ENCODE data around the gene CDC42BPA.

Gene CDC42BPA

GRCh38 chr1:227197064-227197463, 121.2 kb downstream of the CDC42BPA start:
- Histone ChIP-seq H3K4me1 (ENCODE audit: control insufficient read depth, insufficient read depth, low read length, poor library complexity, severe bottlenecking) (no peaks in the 10 kb centered on the region), H3K4me3 (ENCODE audit: extremely low read depth, insufficient read depth, low read length, poor library complexity, severe bottlenecking) (no peak overlapping the region), H3K36me3 (ENCODE audit: control insufficient read depth, insufficient read depth, low read length) (peaks cover 9% of the 10 kb centered on the region), H3K27ac (ENCODE audit: low read depth, low read length, severe bottlenecking) (no peak overlapping the region), H3K9me3 (ENCODE audit: control insufficient read depth, low read length) (no peaks in the 10 kb centered on the region)
- WGBS, 2 experiments (ENCODE audit: insufficient coverage in 2 of 2): no CpG with 5 or more reads among the region's 2 CpGs

DNA sequence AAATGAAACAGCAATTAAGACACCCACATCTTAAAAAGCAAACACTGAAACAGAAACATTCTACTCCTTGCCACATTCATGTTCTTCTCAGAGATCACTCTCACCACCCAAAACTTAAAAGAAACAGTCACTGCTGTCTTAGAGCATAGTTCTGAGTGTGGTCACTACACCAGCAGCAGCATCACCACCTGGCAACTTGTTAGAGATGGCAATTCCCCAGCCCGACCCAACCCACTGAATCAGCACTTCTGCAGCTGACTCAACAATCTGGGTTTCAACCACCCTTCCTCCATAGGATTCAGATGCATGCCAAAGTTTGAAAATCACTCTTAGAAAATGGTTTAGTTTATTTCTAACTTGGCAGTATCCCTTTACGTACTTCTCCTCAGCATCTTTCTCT, 126.1 kb downstream of the CDC42BPA start:
- H3K27ac ChIP-seq (ENCODE audit: low read depth, low read length, severe bottlenecking): no peak overlapping the region
- H3K9me3 ChIP-seq (ENCODE audit: control insufficient read depth, low read length): no peaks in the 10 kb centered on the region
- no peak overlapping the region for H3K4me3 ChIP-seq (ENCODE audit: extremely low read depth, insufficient read depth, low read length, poor library complexity, severe bottlenecking)
- WGBS, 2 experiments (ENCODE audit: insufficient coverage in 2 of 2): 75 to 89% methylated on average over 1 to 2 of the region's 2 CpGs
- H3K4me1 ChIP-seq (ENCODE audit: control insufficient read depth, insufficient read depth, low read length, poor library complexity, severe bottlenecking): no peaks in the 10 kb centered on the region
- H3K36me3 ChIP-seq (ENCODE audit: control insufficient read depth, insufficient read depth, low read length): peaks cover 10% of the 10 kb centered on the region

DNA sequence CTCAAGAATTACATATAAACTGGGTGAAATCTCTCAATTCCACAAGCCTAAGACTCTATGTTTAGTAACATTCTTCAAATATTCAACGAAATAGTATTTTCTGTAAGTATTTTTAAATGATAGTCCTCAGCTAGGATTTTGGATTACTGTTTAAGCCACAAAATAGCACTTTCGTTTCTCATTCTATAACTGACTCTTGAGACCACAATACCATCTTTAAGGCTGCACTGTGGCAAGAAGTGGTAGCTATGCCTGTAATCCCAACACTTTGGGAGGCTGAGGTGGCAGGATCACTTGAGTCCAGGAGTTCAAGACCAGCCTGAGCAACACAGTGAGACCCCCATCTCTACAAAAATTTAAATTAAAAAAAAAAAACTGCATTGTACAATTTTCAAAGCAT, 126.7 kb downstream of the CDC42BPA start:
- 83 to 100% methylated on average over 1 of the region's 2 CpGs for WGBS, 2 experiments (ENCODE audit: insufficient coverage in 2 of 2)
- peaks cover 10% of the 10 kb centered on the region for H3K36me3 ChIP-seq (ENCODE audit: control insufficient read depth, insufficient read depth, low read length)
- H3K9me3 ChIP-seq (ENCODE audit: control insufficient read depth, low read length): no peaks in the 10 kb centered on the region
- H3K4me1 ChIP-seq (ENCODE audit: control insufficient read depth, insufficient read depth, low read length, poor library complexity, severe bottlenecking): no peaks in the 10 kb centered on the region
- H3K4me3 ChIP-seq (ENCODE audit: extremely low read depth, insufficient read depth, low read length, poor library complexity, severe bottlenecking): no peak overlapping the region
- no peak overlapping the region for H3K27ac ChIP-seq (ENCODE audit: low read depth, low read length, severe bottlenecking)

DNA sequence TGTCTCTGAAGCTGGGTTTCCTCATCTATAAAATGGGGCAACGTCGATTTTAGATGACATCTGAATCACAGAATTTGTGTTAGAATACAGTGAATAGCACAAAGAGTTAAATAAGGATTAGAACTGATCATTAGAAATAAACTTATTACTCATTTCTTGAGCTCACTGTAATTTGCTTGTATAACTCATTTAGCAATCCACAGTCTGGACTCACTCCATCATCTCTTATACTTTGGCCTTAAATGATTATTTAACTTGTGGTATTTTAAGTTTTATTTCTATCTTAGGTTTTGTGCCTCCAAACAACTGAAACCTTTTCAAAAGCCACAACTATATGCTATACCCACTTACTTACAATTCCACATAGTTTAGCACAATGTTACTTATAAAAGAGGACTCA, 128.0 kb downstream of the CDC42BPA start:
- Histone ChIP-seq H3K36me3 (ENCODE audit: control insufficient read depth, insufficient read depth, low read length) (peaks cover 10% of the 10 kb centered on the region), H3K4me3 (ENCODE audit: extremely low read depth, insufficient read depth, low read length, poor library complexity, severe bottlenecking) (no peak overlapping the region), H3K9me3 (ENCODE audit: control insufficient read depth, low read length) (no peaks in the 10 kb centered on the region), H3K27ac (ENCODE audit: low read depth, low read length, severe bottlenecking) (no peak overlapping the region), H3K4me1 (ENCODE audit: control insufficient read depth, insufficient read depth, low read length, poor library complexity, severe bottlenecking) (no peaks in the 10 kb centered on the region)
- no CpG with 5 or more reads among the region's 2 CpGs for WGBS, 2 experiments (ENCODE audit: insufficient coverage in 2 of 2)

GRCh38 chr1:227185291-227185690, 133.0 kb downstream of the CDC42BPA start:
- H3K4me3 ChIP-seq (ENCODE audit: extremely low read depth, insufficient read depth, low read length, poor library complexity, severe bottlenecking): no peak overlapping the region
- no peak overlapping the region for H3K27ac ChIP-seq (ENCODE audit: low read depth, low read length, severe bottlenecking)
- H3K9me3 ChIP-seq (ENCODE audit: control insufficient read depth, low read length): no peaks in the 10 kb centered on the region
- 80 to 87% methylated on average over 3 to 6 of the region's 9 CpGs for WGBS, 2 experiments (ENCODE audit: insufficient coverage in 2 of 2)
- H3K4me1 ChIP-seq (ENCODE audit: control insufficient read depth, insufficient read depth, low read length, poor library complexity, severe bottlenecking): no peaks in the 10 kb centered on the region
- H3K36me3 ChIP-seq (ENCODE audit: control insufficient read depth, insufficient read depth, low read length): no peaks in the 10 kb centered on the region

GRCh38 chr1:227182012-227182411, 136.3 kb downstream of the CDC42BPA start:
- no peak overlapping the region for H3K4me3 ChIP-seq (ENCODE audit: extremely low read depth, insufficient read depth, low read length, poor library complexity, severe bottlenecking)
- H3K4me1 ChIP-seq (ENCODE audit: control insufficient read depth, insufficient read depth, low read length, poor library complexity, severe bottlenecking): no peaks in the 10 kb centered on the region
- peaks cover 5% of the 10 kb centered on the region for H3K36me3 ChIP-seq (ENCODE audit: control insufficient read depth, insufficient read depth, low read length)
- H3K9me3 ChIP-seq (ENCODE audit: control insufficient read depth, low read length): no peaks in the 10 kb centered on the region
- no peak overlapping the region for H3K27ac ChIP-seq (ENCODE audit: low read depth, low read length, severe bottlenecking)
- 89 to 91% methylated on average over 2 of the region's 3 CpGs for whole genome bisulfite sequencing, 2 experiments (ENCODE audit: insufficient coverage in 2 of 2)

DNA sequence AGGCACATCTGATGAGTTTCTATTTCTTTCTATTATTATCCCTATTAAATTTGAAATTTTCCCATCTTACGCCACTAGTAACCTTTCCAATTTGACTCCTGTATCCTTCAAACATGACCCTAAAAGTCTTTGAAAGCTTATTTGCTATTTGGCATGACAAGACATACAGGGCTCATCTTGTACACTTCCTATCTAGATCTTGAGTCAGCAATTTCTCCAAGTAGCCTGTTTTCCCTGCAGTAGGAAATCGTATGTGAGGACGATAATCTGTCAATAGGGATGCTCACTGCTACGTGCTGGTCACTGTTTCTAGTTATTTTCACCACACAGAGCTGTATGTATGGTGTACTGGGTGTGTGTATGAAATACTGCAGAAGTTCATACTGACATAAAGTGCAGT, 142.7 kb downstream of the CDC42BPA start:
- Histone ChIP-seq H3K4me1 (ENCODE audit: control insufficient read depth, insufficient read depth, low read length, poor library complexity, severe bottlenecking) (no peaks in the 10 kb centered on the region), H3K36me3 (ENCODE audit: control insufficient read depth, insufficient read depth, low read length) (peaks cover 5% of the 10 kb centered on the region), H3K4me3 (ENCODE audit: extremely low read depth, insufficient read depth, low read length, poor library complexity, severe bottlenecking) (no peak overlapping the region), H3K27ac (ENCODE audit: low read depth, low read length, severe bottlenecking) (no peak overlapping the region), H3K9me3 (ENCODE audit: control insufficient read depth, low read length) (no peaks in the 10 kb centered on the region)
- WGBS, 2 experiments (ENCODE audit: insufficient coverage in 2 of 2): 92 to 100% methylated on average over 3 to 4 of the region's 4 CpGs

DNA sequence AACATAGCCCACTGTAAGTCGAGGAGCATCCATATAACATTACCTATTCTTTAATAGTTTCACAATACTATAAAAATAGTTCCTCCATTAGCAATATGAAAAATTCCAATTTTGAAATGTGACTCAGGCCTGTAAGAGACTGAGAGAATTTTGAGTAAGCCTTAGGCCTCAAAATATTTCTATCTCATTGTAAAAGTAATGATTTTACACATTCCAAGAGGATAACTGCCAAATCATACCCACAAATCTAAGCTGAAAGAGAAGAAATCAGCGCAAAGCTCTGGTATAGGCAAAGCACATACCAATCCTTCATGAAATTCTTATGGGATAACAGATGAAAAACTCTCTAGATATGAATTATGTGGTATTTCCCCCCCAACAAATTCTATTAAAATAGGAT, 144.1 kb downstream of the CDC42BPA start:
- Histone ChIP-seq H3K27ac (ENCODE audit: low read depth, low read length, severe bottlenecking) (no peak overlapping the region), H3K4me1 (ENCODE audit: control insufficient read depth, insufficient read depth, low read length, poor library complexity, severe bottlenecking) (no peaks in the 10 kb centered on the region), H3K4me3 (ENCODE audit: extremely low read depth, insufficient read depth, low read length, poor library complexity, severe bottlenecking) (no peak overlapping the region), H3K36me3 (ENCODE audit: control insufficient read depth, insufficient read depth, low read length) (peaks cover 5% of the 10 kb centered on the region), H3K9me3 (ENCODE audit: control insufficient read depth, low read length) (no peaks in the 10 kb centered on the region)
- no CpG with 5 or more reads among the region's 2 CpGs for WGBS, 2 experiments (ENCODE audit: insufficient coverage in 2 of 2)

- Histone ChIP-seq H3K36me3 (ENCODE audit: control insufficient read depth, insufficient read depth, low read length) (no peaks in the 10 kb centered on the region), H3K9me3 (ENCODE audit: control insufficient read depth, low read length) (no peaks in the 10 kb centered on the region), H3K4me3 (ENCODE audit: extremely low read depth, insufficient read depth, low read length, poor library complexity, severe bottlenecking) (no peak overlapping the region), H3K4me1 (ENCODE audit: control insufficient read depth, insufficient read depth, low read length, poor library complexity, severe bottlenecking) (no peaks in the 10 kb centered on the region), H3K27ac (ENCODE audit: low read depth, low read length, severe bottlenecking) (no peak overlapping the region)
- 90 to 91% methylated on average over 1 of the region's 3 CpGs for WGBS, 2 experiments (ENCODE audit: insufficient coverage in 2 of 2)
These were observed 147.7 kb downstream of the CDC42BPA start for GRCh38 chr1:227170361-227171166.

DNA sequence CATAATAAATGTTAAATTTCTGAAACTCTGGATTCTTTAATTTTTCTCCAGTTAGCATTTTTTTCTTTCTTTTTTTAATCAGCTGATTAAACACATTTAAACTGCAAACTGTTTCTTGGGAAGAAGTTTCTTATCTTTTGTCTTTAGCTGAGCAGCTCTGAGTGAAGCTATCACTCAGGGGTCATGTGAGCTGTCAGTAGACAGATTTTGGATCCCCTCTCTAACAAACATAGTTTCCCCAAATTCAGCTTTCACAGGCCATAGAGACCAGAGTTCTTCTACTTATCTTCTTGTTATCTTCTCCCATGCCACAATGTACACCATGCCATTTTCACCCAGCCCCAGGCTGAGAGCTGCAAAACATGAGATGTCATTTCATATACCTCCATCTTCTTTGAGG, 148.9 kb downstream of the CDC42BPA start:
- Histone ChIP-seq H3K27ac (ENCODE audit: low read depth, low read length, severe bottlenecking) (no peak overlapping the region), H3K4me3 (ENCODE audit: extremely low read depth, insufficient read depth, low read length, poor library complexity, severe bottlenecking) (no peak overlapping the region), H3K9me3 (ENCODE audit: control insufficient read depth, low read length) (no peaks in the 10 kb centered on the region), H3K36me3 (ENCODE audit: control insufficient read depth, insufficient read depth, low read length) (no peaks in the 10 kb centered on the region), H3K4me1 (ENCODE audit: control insufficient read depth, insufficient read depth, low read length, poor library complexity, severe bottlenecking) (no peaks in the 10 kb centered on the region)

- no peaks in the 10 kb centered on the region for H3K9me3 ChIP-seq (ENCODE audit: control insufficient read depth, low read length)
- no CpG with 5 or more reads among the region's 2 CpGs for WGBS, 2 experiments (ENCODE audit: insufficient coverage in 2 of 2)
- no peak overlapping the region for H3K27ac ChIP-seq (ENCODE audit: low read depth, low read length, severe bottlenecking)
- no peaks in the 10 kb centered on the region for H3K36me3 ChIP-seq (ENCODE audit: control insufficient read depth, insufficient read depth, low read length)
- H3K4me3 ChIP-seq (ENCODE audit: extremely low read depth, insufficient read depth, low read length, poor library complexity, severe bottlenecking): no peak overlapping the region
- no peaks in the 10 kb centered on the region for H3K4me1 ChIP-seq (ENCODE audit: control insufficient read depth, insufficient read depth, low read length, poor library complexity, severe bottlenecking)
These were observed 150.8 kb downstream of the CDC42BPA start for GRCh38 chr1:227167276-227168101.

Measured in mesodermal cell (in vitro differentiated cells).